HG02938 (cell line): ENCODE results near the gene NAALADL2.
"Not testable (repeated sequence)": the region's sequence is repeated elsewhere in the genome, so short reads cannot be mapped to it uniquely, and the experiment has no call there.

Experiments
- ATAC-seq: cut with Tn5 transposase; IDR thresholded peaks from one replicate; pipeline ENCODE4 v1.9.1; 2021; ENCODE audit warnings: mild to moderate bottlenecking, moderate library complexity; ENCODE audit not compliant: unreplicated experiment

NAALADL2 gene

DNA sequence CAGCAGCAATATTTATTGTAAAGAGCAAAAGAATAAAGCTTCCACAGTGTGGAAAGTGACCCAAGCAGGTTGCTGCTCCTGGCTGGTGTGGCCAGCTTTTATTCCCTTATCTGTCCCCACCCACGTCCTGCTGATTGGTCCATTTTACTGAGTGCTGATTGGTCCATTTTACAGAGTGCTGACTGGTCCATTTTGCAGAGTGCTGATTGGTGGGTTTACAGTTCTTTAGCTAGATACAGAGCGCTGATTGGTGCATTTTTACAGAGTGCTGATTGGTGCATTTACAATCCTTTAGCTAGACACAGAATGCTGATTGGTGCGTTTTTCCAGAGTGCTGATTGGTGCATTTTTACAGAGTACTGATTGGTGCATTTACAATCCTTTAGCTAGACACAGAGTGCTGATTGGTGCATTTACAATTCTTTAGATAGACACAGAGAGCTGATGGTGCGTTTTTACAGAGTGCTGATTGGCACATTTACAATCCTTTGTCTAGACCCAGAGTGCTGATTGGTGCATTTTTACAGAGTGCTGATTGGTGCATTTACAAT, 601.8 kb downstream of the NAALADL2 start:
- not testable (repeated sequence) for ATAC-seq

DNA sequence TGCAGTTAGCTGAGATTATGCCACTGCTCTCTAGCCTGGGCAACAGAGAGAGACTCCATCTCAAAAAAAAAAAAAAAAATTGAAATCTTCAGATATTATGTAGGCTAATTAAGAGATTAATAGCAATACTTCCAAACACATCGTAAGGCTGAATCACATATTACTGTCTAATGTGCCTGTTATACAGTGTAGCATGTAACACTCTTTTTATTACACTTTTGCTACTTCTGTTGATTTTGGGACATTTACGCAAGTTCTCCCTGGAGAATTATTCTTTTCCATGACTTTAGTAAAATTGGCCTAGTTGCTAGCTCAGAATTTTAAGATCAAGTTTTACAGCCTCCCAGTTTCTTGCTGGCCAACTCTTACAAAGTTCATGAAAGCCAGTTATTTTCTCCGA, 605.2 kb downstream of the NAALADL2 start:
- ATAC-seq, result no peak

DNA sequence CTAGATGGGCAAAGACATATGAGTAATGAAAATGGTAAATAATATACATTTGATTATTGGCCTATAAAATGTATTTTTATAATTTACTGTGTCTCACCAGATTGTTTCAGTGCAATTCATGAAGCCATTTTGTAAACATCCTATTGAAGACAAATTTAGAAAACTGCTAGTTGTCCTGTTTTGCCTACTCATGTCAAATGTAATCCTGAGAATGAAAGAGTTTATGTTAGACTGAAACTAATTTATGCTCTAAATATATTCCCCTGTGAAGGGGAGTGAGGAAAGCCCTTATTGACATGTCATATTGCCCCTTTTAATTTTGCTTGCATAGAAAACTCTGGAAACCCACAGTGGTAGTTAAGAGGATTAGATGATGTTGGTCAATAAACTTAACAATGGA, 610.0 kb downstream of the NAALADL2 start:
- ATAC-seq, result no peak

DNA sequence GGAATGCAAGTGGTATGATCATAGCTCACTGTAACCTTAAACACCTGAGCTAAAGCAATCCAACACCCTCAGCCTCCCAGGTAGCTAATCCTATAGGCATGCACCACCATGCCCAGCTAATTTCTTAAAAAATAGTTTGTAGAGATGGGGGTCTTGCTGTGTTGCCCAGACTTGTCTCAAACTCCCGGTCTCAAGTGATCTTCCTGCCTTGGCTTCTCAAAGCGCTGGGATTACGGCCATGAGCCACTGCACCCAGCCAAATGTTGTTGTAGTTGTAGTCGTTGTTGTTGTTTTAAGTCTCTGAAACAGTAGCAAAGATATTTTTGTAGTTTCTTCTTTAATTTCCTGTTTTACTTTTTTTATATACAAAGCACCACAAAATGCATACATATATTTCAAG, 616.6 kb downstream of the NAALADL2 start:
- ATAC-seq, result no peak

DNA sequence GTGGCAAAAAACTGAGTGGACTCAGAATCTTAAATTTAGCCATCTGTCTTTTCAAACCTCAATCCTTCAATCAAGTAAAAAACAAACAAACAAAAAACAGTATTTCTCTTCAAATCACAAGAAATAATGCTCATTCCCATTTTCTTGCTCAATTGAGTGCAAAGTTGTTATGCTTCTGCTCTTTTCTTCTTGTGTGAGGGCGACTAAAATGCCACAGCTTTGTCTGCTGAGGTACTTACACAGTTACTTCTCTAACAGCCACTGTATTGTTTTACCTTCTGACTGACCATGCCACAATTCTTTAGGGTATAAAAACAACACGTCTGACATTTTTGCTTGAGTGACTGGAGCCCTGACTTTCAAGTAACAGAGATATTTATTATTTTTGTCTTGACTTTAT, 617.4 kb downstream of the NAALADL2 start:
- ATAC-seq, result no peak

DNA sequence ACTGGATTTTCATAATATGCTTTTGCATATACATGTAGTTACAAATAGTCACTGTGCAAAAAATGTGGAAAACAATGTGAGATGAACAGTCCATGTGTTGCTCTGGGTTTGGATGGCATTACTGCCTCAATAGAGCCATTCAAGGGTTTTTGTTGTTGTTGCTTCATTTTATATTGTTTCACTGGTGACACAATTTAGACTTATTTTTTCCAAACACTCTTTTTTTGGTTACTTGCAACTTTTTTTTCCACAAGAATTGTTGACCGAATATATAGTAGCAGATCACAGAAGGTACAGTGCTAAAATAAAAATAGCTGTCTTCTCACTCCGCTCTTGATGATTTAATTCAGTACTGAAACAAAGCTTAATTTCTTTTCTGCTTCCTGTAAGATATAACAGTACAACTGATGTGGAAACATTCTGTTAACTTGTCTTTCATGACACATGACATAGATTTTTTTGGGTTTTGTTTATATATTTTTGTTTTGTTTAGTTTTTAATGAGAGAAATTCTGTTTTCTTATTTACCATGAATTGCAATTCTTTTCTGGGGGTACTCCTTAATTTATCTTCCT, 618.6 kb downstream of the NAALADL2 start:
- ATAC-seq, result peak; percentile 85

DNA sequence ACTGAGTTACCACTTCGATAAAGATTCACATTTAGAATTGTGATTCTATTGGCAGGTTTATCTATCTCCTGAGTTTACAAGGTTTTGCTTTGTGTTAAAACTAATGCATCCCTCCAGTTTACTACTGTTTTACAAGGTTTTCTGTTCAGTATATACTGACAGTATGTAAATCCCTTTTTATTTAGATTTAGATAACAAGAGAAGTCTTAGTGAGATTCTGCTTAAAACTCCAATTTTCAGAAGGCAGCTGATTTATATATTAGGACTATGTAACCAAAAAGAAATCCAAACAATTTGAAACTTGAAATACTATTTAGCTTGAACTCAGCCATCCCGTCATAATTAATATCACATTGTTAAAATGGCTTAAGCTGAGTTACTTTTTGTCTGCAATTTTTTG, 619.2 kb downstream of the NAALADL2 start:
- ATAC-seq, result no peak

DNA sequence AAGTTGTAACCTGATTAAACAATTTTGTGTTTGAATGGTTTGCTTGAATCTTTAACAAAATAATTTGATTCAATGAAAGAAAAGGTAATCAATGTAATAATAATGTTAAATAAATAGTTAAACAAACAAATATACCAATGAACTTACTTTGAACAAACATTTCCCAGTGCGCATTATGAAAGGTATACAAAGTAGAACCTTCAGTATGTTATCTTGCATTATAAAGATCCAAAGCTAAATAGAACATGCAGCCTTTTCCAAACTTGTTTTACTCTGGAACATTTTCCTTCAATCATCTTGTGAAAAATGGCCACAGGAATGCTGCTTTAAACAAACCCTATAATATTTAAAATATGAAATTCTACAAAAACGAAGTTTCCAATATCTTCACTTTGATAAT, 620.0 kb downstream of the NAALADL2 start:
- ATAC-seq, result no peak

DNA sequence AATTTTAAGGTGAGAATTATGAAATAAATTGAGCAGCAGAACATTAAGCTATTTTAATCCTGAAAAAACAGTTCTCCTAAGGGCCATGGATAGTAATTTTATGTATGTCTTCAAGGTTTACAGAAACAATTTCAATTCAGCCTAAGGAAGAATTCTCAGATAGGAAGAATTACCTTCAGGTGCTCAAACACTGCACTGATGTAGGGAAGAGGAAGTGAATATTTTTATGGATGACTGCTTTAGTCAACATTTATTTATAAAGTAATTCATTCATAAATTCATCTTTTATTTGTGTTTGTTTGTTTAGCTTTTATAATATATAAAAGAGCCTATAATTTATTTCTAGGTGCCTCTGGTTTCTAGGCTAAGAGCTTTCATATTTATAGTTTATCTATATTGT, 620.7 kb downstream of the NAALADL2 start:
- no peak for ATAC-seq

DNA sequence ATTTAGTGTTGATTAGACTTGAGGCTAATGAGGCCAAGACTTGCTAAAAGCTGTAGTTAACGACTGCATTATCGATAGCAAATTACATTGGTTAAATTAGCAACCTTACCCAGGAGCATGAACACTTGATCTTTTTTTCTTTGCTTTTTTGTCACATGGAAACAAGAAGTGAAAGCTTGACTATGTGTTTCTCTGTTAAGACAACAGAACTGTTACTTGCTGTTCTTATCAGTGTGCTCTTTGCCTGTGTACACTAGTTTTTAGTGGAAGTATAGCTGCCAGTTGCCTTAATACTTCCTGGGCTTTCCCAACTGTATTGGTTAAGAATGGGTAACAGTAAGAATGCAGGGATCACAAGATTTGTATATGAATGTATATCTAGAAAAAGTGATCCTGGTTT, 625.5 kb downstream of the NAALADL2 start:
- peak; percentile 40 for ATAC-seq

DNA sequence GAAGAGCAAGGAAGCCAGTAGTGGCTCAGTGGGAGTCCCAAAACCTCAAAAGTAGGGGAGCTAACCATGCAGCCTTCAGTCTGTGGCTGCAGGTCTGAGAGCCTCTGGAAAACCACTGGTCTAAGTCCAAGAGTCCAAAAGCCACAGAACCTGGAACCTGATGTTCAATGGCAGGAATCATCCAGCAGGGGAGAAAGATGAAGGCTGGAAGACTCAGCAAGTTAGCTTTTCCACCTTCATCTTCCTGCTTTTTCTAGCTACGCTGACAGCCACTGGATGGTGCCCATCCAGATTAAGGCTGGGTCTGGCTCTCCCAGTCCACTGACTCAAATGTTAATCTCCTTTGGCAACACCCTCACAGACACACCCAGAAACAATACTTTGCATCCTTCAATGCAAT, 626.3 kb downstream of the NAALADL2 start:
- ATAC-seq, result no peak

DNA sequence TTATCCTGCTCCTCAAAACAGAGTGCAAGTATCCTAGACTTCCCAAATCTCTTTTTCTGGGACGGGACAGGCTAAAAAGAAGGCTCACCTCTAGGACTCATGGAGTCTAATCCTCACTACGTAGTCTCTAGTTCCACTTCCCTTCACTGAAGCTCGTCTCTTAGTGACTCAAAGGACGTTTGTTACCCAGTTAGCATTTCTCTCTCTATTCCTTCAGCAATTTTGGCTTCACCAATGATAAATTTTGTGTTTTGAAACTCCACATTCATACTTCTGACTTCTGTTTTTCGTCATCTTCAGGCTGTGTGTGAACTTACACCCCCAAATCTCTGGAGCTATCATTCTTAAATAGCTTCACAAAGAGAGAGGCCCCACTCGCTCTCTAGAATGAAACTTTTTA, 627.1 kb downstream of the NAALADL2 start:
- peak; percentile 59 for ATAC-seq

DNA sequence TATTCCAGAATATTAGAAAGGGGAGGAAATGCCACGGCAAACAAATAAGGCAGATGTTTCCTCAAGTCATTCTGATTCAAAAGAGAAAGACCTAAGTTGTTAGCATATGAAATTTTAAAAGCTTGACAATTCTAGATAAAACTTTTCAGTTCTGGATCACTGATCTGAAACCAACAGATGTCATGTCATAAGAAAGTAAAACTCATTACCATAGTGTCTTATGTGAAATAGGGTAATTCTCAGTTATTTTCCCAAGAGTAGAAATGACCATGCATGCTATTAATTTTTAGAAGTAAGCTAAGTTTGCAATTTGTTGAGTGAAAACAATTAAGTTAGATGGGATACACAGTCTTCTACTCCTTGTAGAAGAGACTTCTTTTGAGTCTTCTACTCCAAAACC, 630.3 kb downstream of the NAALADL2 start:
- ATAC-seq, result peak; percentile 54

DNA sequence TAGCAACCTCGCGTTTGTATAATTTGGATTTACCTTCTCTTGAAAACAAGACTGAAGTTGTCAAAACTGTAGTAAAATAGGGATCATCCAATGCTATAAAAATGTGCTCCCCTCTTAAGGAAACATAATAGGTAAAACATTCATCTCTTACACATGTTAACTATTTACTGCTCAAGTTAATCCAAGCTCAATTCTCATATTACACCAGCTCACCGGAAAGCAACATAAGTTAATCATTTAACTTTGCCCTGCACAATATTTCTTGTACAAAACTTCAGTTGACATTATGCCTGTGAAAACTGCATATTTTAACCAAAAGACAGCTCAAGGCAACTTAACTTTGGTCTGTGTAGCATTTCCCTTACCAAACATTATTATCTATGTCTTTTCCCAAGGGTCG, 634.2 kb downstream of the NAALADL2 start:
- no peak for ATAC-seq

DNA sequence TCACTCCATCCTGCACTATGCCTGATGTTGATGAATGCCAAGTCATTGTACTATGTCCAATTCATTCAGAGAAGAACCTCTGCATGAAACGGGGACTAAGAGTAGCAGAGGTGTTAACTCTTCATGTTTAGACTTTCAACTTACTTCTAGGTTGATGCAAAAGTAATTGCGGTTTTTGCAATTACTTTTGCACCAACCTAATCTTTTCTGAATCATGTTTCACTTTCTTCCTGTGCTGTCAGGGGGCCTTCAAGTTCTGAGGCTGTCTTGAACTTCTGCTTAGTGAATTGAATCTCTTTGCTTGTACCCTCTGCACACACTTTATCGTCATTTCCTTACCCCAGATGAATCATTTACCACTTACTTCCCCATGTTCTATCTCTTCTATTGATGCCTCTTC, 636.2 kb downstream of the NAALADL2 start:
- peak; percentile 85 for ATAC-seq

DNA sequence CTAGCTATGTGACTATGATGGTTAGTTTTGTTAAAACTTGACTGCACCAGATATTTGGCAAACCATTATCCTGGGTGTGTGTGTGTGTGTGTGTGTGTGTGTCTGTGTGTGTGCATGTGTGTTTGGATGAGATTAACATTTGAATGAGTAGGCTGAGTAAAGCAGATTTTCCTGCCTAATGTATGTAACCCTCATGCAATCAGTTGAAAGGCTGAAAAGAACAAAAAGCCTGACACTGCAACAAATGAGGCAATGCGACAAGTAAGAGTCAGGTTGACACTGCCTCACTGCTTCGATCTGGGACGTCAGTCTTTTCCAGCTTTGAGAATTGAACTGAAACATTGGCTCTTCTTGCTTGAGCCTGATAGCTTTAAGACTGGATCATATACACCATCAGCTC, 643.0 kb downstream of the NAALADL2 start:
- no peak for ATAC-seq

DNA sequence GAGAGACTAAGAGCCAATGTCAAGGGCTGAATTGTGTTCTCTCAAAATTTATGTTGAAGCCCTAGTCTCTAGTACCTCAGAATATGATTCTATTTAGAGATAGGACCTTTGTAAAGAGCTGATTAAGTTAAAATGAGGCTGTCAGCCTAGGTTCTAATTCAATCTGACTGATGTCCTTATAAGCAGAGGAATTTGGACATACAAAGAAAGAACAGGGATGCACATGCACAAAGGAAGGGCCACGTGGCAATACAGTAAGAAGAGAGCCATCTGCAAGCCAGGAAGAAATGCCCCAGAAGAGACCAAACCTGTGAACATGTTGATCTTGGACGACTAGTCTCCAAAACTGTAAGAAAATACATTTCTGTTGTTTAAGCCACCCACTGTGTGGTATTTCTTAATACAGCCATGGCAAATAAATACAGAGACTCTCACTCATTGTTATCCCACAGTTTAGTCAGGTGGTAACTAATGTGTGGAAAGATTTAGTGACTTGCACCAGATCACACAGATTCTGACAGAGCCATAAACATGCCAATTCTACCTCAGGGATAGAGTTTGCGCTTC, 652.2 kb downstream of the NAALADL2 start:
- ATAC-seq, result no peak

DNA sequence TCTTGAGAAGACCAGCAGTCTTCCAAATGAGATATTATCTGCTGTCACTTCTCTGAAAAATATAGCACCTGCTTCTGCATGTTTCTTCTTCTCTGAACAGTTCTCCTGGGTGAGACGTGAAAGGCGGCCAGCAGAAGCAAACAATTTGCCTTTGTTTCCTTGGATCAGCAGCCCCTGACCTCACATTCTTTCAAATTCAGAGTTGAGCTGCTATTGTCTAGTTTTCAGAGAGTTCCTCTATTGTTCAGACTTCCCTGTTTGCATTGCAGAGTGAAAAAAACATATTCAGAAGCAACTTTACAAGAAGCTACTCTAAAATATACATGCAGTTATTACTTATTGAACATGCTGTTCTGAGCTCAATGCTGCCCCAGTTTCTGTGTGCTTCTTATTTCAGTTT, 653.6 kb downstream of the NAALADL2 start:
- no peak for ATAC-seq

DNA sequence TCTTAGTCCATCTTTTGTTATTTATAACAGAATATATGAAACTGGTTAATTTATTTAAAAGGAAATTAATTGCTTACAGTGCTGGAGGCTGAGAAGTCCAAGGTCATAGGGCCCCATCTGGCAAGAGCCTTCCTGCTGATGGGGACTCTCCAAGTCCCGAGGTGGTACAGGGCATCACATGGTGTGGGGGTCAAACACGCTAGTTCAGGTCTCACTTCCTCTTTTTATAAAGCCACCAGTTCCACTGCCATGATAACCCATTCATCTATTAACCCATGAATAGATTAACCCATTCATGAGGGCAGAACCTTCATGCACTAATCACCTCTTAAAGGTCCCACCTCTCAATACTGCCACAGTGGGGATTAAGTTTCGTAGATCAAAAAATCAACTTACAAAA, 659.3 kb downstream of the NAALADL2 start:
- peak; percentile 88 for ATAC-seq

DNA sequence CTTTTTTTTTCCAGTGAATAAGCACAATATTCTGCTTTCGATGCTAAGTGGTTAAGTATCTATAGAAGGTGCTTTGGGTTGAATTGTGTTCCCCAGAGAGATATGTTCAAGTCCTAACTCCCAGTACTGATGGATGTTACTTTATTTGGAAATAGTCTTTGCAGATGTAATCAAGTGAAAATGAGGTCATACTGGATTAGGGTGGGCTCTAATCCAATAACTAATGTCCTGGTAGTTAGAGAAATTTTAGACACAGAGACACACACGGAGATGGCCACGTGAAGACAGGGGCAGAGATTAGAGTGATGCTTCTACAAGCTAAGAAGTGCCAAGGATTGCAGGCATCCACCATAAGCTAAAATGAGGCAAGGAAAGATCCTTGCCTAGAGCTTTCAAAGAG, 662.3 kb downstream of the NAALADL2 start:
- ATAC-seq, result no peak

DNA sequence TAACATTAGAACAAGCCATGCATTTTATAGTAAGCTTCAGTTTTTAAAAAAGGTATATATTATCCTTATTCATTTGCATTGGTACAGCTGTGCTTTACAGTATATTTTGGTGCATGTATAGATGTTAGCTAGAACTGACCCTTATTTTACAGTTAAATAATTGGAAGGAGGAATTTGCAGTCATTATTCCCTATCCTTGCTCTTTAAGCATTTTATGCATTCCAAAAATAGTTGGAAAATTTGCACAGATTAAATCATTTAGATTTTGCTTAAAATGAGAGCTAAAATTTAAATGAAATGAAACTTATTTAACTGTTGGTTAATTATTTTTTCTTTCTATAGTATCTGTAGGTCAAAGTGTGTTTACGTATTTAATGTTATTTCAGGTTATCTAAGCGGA, 667.1 kb downstream of the NAALADL2 start:
- ATAC-seq, result no peak

DNA sequence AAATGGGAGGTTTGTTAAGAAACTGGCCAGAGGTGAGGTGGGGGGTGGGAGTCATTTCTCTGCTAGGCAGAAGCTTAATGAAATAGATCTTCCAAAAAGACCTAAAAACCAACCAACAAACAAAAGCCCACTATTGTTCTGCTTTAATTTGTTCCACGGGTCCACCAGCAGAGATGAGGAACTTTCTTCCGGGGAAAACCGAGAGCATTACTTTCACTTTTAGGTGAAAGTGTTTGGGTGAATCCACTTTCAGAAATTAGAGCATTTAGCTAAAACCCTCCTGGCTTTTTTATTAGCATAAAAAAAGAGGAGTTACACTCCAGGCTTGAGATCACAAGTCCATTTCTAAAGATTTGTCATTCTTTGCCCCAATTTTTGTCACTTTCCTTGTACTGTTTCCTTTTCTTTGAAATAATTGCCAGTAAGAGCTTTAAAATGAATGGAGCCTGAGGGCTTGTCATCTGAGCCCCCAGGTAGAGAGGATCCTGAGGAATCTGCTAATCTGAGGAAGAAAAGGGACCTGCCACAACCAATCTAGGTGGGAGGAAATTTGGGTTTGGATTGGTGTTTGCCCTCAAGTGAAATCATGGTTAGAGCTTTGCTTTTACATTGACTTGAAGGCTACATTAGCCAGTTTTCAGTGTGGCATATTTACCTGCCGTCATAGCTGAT, 667.6 kb downstream of the NAALADL2 start:
- ATAC-seq, result no peak
